ENCODE results near the gene B3GNT3. TPM values are rescaled to one million over a fixed set of nuclear protein-coding genes. Genes with fewer than 3 reads are reported as not detected.
A peak's percentile ranks its signal among the peaks of the same experiment; 100 is the strongest.

Gene B3GNT3
- total RNA-seq, 4 donors from 2014 or later: 0.20 to 2.4 (median 0.44) TPM; not detected in 1

DNA sequence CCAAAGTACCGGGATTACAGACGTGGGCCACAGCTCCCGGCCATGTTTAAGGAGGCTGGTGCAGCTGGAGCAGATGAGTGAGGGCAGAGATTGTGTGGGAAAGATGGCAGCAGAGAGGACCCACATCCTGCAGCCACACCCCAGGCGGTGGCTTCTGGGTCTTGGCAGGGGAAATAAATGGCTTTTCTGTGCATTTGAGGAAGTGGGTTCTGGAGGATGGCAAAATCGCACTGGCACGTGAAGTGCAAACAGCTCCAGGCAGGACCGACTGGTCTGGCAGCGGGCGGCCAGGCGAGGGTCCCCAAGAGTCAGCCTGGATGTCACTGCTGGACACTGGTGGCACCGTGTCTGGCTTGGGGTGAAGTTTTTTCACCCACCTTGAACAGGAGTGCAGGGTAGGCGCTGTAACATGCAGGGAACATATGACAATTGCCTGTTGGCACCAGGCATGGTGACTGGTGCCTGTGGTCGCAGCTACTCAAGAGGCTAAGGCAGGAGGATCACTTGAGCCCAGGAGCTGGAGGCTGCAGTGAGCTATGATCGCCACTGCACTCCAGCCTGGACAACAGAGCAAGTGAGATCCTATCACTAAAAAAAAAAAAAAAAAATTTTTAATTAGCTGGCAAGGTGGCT lies 8.4 kb downstream of the B3GNT3 start:
- peaks cover 0 to 17% of the 10 kb centered on the region in 2 donors for H3K27me3 ChIP-seq
- TF ChIP-seq, protein P1, sequence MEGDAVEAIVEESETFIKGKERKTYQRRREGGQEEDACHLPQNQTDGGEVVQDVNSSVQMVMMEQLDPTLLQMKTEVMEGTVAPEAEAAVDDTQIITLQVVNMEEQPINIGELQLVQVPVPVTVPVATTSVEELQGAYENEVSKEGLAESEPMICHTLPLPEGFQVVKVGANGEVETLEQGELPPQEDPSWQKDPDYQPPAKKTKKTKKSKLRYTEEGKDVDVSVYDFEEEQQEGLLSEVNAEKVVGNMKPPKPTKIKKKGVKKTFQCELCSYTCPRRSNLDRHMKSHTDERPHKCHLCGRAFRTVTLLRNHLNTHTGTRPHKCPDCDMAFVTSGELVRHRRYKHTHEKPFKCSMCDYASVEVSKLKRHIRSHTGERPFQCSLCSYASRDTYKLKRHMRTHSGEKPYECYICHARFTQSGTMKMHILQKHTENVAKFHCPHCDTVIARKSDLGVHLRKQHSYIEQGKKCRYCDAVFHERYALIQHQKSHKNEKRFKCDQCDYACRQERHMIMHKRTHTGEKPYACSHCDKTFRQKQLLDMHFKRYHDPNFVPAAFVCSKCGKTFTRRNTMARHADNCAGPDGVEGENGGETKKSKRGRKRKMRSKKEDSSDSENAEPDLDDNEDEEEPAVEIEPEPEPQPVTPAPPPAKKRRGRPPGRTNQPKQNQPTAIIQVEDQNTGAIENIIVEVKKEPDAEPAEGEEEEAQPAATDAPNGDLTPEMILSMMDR (IDR thresholded peaks at IDR 0.05): no peak
- TF ChIP-seq POLR2A (IDR thresholded peaks at IDR 0.05) (no peak), EP300 (IDR thresholded peaks at IDR 0.05) (no peak)
- DNase-seq (ENCODE audit: low spot score in 2 of 2): peak in 1 of 2 donors; percentile 9
- H3K27ac ChIP-seq: no peak overlapping the region
- WGBS, 2 donors: 59 to 72% methylated on average over 14 of the region's 14 CpGs
- no peak overlapping the region for H3K4me3 ChIP-seq
- no peaks in the 10 kb centered on the region for H3K9me3 ChIP-seq
- H3K4me1 ChIP-seq: no peaks in the 10 kb centered on the region
- H3K36me3 ChIP-seq: no peaks in the 10 kb centered on the region

GRCh38 chr19:17805427-17805826 lies 10.5 kb downstream of the B3GNT3 start:
- Histone ChIP-seq H3K4me3 (no peak overlapping the region), H3K27ac (no peak overlapping the region), H3K9me3 (no peaks in the 10 kb centered on the region), H3K4me1 (no peaks in the 10 kb centered on the region), H3K36me3 (no peaks in the 10 kb centered on the region), H3K27me3 (peaks cover 0 to 5% of the 10 kb centered on the region in 2 donors)
- TF ChIP-seq EP300 (IDR thresholded peaks at IDR 0.05) (no peak), POLR2A (IDR thresholded peaks at IDR 0.05) (no peak)
- TF ChIP-seq, protein P1 (IDR thresholded peaks at IDR 0.05): no peak
- 81 to 88% methylated on average over 4 of the region's 4 CpGs for WGBS, 2 donors
- no peak for DNase-seq (ENCODE audit: low spot score in 2 of 2)

- DNase-seq (ENCODE audit: low spot score in 2 of 2): no peak
- no peaks in the 10 kb centered on the region for H3K36me3 ChIP-seq
- H3K27ac ChIP-seq: no peak overlapping the region
- H3K9me3 ChIP-seq: peaks cover 0 to 15% (median 0%) of the 10 kb centered on the region in 4 donors
- no peak for TF ChIP-seq POLR2A (IDR thresholded peaks at IDR 0.05)
- TF ChIP-seq, protein P1 (IDR thresholded peaks at IDR 0.05): no peak
- TF ChIP-seq EP300 (IDR thresholded peaks at IDR 0.05): no peak
- no peak overlapping the region for H3K4me3 ChIP-seq
- H3K27me3 ChIP-seq: peaks cover 0 to 4% of the 10 kb centered on the region in 2 donors
- no peaks in the 10 kb centered on the region for H3K4me1 ChIP-seq
- 75 to 81% methylated on average over 3 of the region's 3 CpGs for WGBS, 2 donors
These were observed 12.0 kb downstream of the B3GNT3 start for GRCh38 chr19:17806945-17807344.

DNA sequence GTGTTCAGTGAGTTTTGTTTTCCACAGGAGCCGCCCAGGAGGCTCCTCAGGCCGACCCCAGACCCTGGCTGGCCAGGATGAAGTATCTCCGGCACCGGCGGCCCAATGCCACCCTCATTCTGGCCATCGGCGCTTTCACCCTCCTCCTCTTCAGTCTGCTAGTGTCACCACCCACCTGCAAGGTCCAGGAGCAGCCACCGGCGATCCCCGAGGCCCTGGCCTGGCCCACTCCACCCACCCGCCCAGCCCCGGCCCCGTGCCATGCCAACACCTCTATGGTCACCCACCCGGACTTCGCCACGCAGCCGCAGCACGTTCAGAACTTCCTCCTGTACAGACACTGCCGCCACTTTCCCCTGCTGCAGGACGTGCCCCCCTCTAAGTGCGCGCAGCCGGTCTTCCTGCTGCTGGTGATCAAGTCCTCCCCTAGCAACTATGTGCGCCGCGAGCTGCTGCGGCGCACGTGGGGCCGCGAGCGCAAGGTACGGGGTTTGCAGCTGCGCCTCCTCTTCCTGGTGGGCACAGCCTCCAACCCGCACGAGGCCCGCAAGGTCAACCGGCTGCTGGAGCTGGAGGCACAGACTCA lies 12.9 kb downstream of the B3GNT3 start:
- WGBS, 2 donors: 70 to 71% methylated on average over 25 to 35 of the region's 38 CpGs
- H3K9me3 ChIP-seq: peaks cover 0 to 15% (median 0%) of the 10 kb centered on the region in 4 donors
- H3K27ac ChIP-seq: no peak overlapping the region
- H3K27me3 ChIP-seq: no peaks in the 10 kb centered on the region
- TF ChIP-seq EP300 (IDR thresholded peaks at IDR 0.05) (no peak), POLR2A (IDR thresholded peaks at IDR 0.05) (no peak)
- TF ChIP-seq, protein P1 (IDR thresholded peaks at IDR 0.05): no peak
- no peak for DNase-seq (ENCODE audit: low spot score in 2 of 2)
- H3K36me3 ChIP-seq: no peaks in the 10 kb centered on the region
- no peak overlapping the region for H3K4me3 ChIP-seq
- no peaks in the 10 kb centered on the region for H3K4me1 ChIP-seq

GRCh38 chr19:17811103-17811502 lies 16.2 kb downstream of the B3GNT3 start:
- 94 to 98% methylated on average over 2 of the region's 2 CpGs for WGBS, 2 donors
- no peak for DNase-seq (ENCODE audit: low spot score in 2 of 2)
- H3K4me1 ChIP-seq: no peaks in the 10 kb centered on the region
- peaks cover 0 to 22% (median 0%) of the 10 kb centered on the region in 4 donors for H3K9me3 ChIP-seq
- H3K36me3 ChIP-seq: no peaks in the 10 kb centered on the region
- no peak overlapping the region for H3K27ac ChIP-seq
- H3K27me3 ChIP-seq: peaks cover 0 to 5% of the 10 kb centered on the region in 2 donors
- no peak overlapping the region for H3K4me3 ChIP-seq
- TF ChIP-seq EP300 (IDR thresholded peaks at IDR 0.05) (no peak), POLR2A (IDR thresholded peaks at IDR 0.05) (no peak)
- TF ChIP-seq, protein P1 (IDR thresholded peaks at IDR 0.05): no peak
